Spleen (tissue), 7 donors: ENCODE results near the gene LPCAT1.

Experiments
- POLR2A ChIP-seq, 3 donors: fragments of 450-650 bp; IDR thresholded peaks; one replicate each; pipeline ENCODE4 v1.5.1; 2017; ENCODE audit warnings: antibody characterized with exemption in 3 of 3, mild to moderate bottlenecking in 1 of 3
- POLR2AphosphoS5 ChIP-seq, 3 donors: sonication (generic); formaldehyde crosslinking; IDR thresholded peaks; one replicate each; pipeline ENCODE4 v1.5.1; 2017; ENCODE audit warnings: antibody characterized with exemption in 3 of 3
- TF ChIP-seq, protein P1 (sequence below), 11 experiments: fragments of 200-600 bp in 7 of 11; fragments of 450-650 bp in 4 of 11; sonication (generic) in 4 of 11; IDR thresholded peaks in 8 of 11; conservative IDR thresholded peaks in 3 of 11; 1 replicate in 7 of 11; 2 replicates in 4 of 11; pipeline versions ENCODE4 v1.4.0 to v1.8.0; 2016 to 2021; ENCODE audit warnings: antibody characterized with exemption in 11 of 11, inconsistent platforms in 4 of 11, mild to moderate bottlenecking in 1 of 11
- donor health status: DM: no; HTN: no; CAD: no; lungs with moderate emphysema.
- donor health status: DM: no; HTN: no; CAD: no.
- donor health status: DM: no; HTN: no; CAD: no.

- TF ChIP-seq, protein P1, sequence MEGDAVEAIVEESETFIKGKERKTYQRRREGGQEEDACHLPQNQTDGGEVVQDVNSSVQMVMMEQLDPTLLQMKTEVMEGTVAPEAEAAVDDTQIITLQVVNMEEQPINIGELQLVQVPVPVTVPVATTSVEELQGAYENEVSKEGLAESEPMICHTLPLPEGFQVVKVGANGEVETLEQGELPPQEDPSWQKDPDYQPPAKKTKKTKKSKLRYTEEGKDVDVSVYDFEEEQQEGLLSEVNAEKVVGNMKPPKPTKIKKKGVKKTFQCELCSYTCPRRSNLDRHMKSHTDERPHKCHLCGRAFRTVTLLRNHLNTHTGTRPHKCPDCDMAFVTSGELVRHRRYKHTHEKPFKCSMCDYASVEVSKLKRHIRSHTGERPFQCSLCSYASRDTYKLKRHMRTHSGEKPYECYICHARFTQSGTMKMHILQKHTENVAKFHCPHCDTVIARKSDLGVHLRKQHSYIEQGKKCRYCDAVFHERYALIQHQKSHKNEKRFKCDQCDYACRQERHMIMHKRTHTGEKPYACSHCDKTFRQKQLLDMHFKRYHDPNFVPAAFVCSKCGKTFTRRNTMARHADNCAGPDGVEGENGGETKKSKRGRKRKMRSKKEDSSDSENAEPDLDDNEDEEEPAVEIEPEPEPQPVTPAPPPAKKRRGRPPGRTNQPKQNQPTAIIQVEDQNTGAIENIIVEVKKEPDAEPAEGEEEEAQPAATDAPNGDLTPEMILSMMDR (IDR thresholded peaks at IDR 0.05 in 8 of 11, conservative IDR thresholded peaks at IDR 0.05 in 3 of 11) = no peak
- TF ChIP-seq POLR2A (IDR thresholded peaks at IDR 0.05) = no peak
- TF ChIP-seq POLR2AphosphoS5 (IDR thresholded peaks at IDR 0.05) = peak in 1 of 3 donors; percentile 52
Measured at GRCh38 chr5:1510631-1511030, 13.1 kb downstream of the LPCAT1 start.
